ENCODE measurements around the gene DBH. TPM values are rescaled to one million over a fixed set of nuclear protein-coding genes. Genes with fewer than 3 reads are reported as not detected.

The DBH gene
- total RNA-seq, 1 experiment from 2014 or later = not detected

DNA sequence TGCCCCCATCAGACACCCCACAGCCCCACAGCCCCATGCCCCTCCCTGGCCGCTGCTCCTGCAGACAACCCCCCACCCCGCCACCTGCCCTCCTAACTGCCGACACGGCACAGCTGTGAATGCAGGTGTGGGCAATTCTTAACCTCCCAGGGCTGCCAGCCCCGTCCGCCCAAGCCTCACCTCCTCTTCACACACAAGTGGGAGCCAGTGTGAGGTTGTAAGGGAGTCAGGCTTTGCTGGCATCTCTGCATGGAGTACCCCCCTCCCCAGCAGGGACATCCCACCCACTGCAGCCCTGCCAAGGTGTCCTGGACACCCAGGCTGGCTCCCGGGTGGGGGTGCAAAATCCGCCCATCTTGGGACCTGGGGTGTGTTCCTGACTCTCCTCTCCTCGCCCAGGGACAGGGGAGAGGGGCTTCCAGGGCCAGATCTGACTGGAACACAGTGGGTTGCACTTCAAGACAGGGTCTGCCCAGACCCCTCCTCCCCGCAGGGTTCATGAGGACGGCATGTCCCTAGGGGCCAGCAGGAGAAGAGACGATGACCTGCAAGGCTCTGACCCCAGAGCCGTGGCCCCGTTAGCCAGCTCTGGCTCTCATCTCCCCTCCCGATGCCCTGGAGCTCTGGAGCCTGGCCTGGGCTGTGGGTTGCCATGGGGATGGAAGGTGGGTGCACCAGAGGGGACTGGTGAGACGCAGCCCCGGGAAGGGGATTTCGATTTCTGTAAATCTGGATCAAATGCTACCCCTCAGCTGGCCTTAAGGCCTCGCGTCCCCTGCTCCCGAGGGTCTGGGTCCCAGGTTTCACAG, 67.6 kb downstream of the DBH start:
- Mint-ChIP-seq H3K27ac (ENCODE audit: low read depth, unreplicated experiment) (no peak overlapping the region), H3K4me1 (ENCODE audit: insufficient read depth, unreplicated experiment) (no peaks in the 10 kb centered on the region), H3K27me3 (ENCODE audit: insufficient read depth, unreplicated experiment) (peaks cover 56% of the 10 kb centered on the region), H3K4me3 (ENCODE audit: unreplicated experiment) (no peak overlapping the region), H3K36me3 (ENCODE audit: insufficient read depth, unreplicated experiment) (no peaks in the 10 kb centered on the region), H3K9me3 (ENCODE audit: unreplicated experiment) (no peaks in the 10 kb centered on the region)
- no peak for DNase-seq (ENCODE audit: unreplicated experiment)
- CTCF ChIA-PET = no interaction called here
- POLR2A ChIA-PET = no interaction called here
- no TSS peak for BruUV-seq (replicated peaks)
- intact Hi-C loops (cut with micrococcal nuclease) = no loop called here
- TF ChIP-seq, protein P1, sequence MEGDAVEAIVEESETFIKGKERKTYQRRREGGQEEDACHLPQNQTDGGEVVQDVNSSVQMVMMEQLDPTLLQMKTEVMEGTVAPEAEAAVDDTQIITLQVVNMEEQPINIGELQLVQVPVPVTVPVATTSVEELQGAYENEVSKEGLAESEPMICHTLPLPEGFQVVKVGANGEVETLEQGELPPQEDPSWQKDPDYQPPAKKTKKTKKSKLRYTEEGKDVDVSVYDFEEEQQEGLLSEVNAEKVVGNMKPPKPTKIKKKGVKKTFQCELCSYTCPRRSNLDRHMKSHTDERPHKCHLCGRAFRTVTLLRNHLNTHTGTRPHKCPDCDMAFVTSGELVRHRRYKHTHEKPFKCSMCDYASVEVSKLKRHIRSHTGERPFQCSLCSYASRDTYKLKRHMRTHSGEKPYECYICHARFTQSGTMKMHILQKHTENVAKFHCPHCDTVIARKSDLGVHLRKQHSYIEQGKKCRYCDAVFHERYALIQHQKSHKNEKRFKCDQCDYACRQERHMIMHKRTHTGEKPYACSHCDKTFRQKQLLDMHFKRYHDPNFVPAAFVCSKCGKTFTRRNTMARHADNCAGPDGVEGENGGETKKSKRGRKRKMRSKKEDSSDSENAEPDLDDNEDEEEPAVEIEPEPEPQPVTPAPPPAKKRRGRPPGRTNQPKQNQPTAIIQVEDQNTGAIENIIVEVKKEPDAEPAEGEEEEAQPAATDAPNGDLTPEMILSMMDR (IDR thresholded peaks at IDR 0.05; ENCODE audit: unreplicated experiment) = no peak

DNA sequence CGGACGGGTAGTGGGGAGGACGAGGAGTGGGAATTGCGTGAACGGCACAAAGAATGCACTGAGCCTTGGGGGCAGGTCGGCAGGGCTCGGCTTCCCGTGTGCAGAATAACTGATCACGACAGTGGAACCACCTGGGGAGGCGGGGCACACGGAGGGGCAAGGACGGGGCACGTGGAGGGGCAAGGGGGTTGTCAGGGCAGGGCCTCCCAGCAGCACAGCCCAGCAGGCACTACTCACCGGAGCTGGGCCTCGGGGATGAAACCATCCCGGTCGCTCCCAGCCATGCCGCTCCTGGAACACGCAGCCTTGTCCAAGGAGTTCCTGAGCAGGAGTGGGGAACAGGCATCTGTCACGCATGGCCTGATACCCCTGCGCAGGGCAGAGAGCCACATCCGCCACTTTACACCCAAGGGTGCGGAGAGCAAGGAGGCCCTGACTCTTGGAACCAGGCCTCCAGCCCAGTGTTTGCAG, 68.6 kb downstream of the DBH start:
- H3K27me3 Mint-ChIP-seq (ENCODE audit: insufficient read depth, unreplicated experiment) = peaks cover 51% of the 10 kb centered on the region

DNA sequence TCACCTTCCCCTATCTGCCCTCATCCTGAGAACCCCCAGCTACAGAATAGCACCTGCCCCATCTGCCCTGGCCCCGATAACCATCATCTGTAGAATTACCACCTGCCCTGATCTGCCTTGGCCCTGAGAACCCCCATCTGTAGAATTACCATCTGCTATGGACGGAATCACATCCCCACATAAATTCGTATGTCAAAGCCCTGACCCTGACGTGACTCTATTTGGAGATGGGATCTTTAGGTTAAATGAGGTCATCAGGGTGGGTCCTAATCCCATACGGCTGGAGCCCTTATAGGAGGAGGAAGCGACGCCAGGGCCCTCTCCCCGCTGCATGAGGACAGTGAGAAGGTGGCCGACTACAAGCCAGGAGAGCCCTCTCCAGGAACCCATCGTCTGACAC, 69.4 kb downstream of the DBH start:
- no TSS peak for BruUV-seq (replicated peaks)

More for the DNA sequence above, 68.6 kb downstream of the DBH start:
- Mint-ChIP-seq H3K4me3 (ENCODE audit: unreplicated experiment) (no peak overlapping the region), H3K27ac (ENCODE audit: low read depth, unreplicated experiment) (no peak overlapping the region), H3K36me3 (ENCODE audit: insufficient read depth, unreplicated experiment) (no peaks in the 10 kb centered on the region), H3K4me1 (ENCODE audit: insufficient read depth, unreplicated experiment) (no peaks in the 10 kb centered on the region), H3K9me3 (ENCODE audit: unreplicated experiment) (no peaks in the 10 kb centered on the region)
- TF ChIP-seq, protein P1 (IDR thresholded peaks at IDR 0.05; ENCODE audit: unreplicated experiment) = no peak
- ChIA-PET CTCF (no interaction called here), POLR2A (no interaction called here)
- intact Hi-C loops (cut with micrococcal nuclease) = no loop called here
- BruUV-seq (replicated peaks) = no TSS peak
- DNase-seq (ENCODE audit: unreplicated experiment) = no peak

DNA sequence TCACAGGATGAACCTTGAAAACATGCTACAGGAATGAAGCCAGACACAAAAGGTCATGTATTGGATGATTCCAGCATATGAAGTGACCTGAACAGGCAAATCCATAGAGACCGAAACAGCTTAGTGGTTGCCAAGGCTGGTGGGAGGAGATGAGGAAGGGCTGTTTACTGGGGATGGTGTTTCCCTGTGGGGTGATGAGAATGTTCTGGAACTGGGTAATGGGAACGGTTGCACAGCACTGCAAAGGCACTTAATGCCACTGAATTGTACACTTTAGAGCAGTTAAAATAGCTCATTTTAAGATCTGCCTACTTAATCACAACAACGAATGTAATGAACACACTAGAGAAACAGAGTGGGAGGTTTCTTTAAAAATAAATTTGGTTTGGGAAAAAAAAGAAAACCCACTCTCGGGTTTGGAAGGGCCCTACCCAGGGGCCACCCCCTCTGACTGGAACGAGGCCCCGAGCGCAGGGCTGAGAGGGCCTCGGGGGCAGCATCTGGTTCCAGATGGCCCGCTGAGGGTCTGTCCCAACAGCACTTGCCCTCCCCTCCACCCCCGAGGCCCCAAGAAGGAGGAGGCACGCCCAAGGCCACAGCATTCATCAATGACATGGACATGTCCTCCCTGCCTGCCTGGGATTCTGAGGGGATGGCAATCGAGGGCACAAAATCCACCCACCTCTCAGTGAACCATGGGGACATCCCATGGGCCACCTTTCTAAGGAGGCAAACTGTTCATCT, 70.3 kb downstream of the DBH start:
- no TSS peak for BruUV-seq (replicated peaks)
- Mint-ChIP-seq H3K4me1 (ENCODE audit: insufficient read depth, unreplicated experiment) (no peaks in the 10 kb centered on the region), H3K4me3 (ENCODE audit: unreplicated experiment) (no peak overlapping the region), H3K9me3 (ENCODE audit: unreplicated experiment) (no peaks in the 10 kb centered on the region), H3K27me3 (ENCODE audit: insufficient read depth, unreplicated experiment) (peaks cover 34% of the 10 kb centered on the region), H3K36me3 (ENCODE audit: insufficient read depth, unreplicated experiment) (no peaks in the 10 kb centered on the region), H3K27ac (ENCODE audit: low read depth, unreplicated experiment) (no peak overlapping the region)
- POLR2A ChIA-PET = interaction anchor here (0.8 kb wide), 1 partner anchor 15 kb away, joined by 3 read pairs; no protein-coding TSS in a partner anchor
- no peak for DNase-seq (ENCODE audit: unreplicated experiment)
- CTCF ChIA-PET = no interaction called here
- TF ChIP-seq, protein P1 (IDR thresholded peaks at IDR 0.05; ENCODE audit: unreplicated experiment) = no peak
- intact Hi-C loops (cut with micrococcal nuclease) = no loop called here

More for the DNA sequence above, 69.4 kb downstream of the DBH start:
- Mint-ChIP-seq H3K4me3 (ENCODE audit: unreplicated experiment) (no peak overlapping the region), H3K27ac (ENCODE audit: low read depth, unreplicated experiment) (no peak overlapping the region), H3K4me1 (ENCODE audit: insufficient read depth, unreplicated experiment) (no peaks in the 10 kb centered on the region), H3K36me3 (ENCODE audit: insufficient read depth, unreplicated experiment) (no peaks in the 10 kb centered on the region), H3K9me3 (ENCODE audit: unreplicated experiment) (no peaks in the 10 kb centered on the region), H3K27me3 (ENCODE audit: insufficient read depth, unreplicated experiment) (peaks cover 43% of the 10 kb centered on the region)
- TF ChIP-seq, protein P1 (IDR thresholded peaks at IDR 0.05; ENCODE audit: unreplicated experiment) = no peak
- intact Hi-C loops (cut with micrococcal nuclease) = no loop called here
- no peak for DNase-seq (ENCODE audit: unreplicated experiment)
- CTCF ChIA-PET = no interaction called here
- POLR2A ChIA-PET = interaction anchor here (0.8 kb wide), 1 partner anchor 16 kb away, joined by 3 read pairs; no protein-coding TSS in a partner anchor

All from MCF 10A (cell line).